Measurements from ENCODE around the gene VSTM2L. TPM values are rescaled to one million over a fixed set of nuclear protein-coding genes. Genes with fewer than 3 reads are reported as not detected.

The VSTM2L gene
- polyA plus RNA-seq, 1 donor (not counting 4 experiments of a cell fraction or from before 2014, with no cell fraction given) = 0.75 TPM

DNA sequence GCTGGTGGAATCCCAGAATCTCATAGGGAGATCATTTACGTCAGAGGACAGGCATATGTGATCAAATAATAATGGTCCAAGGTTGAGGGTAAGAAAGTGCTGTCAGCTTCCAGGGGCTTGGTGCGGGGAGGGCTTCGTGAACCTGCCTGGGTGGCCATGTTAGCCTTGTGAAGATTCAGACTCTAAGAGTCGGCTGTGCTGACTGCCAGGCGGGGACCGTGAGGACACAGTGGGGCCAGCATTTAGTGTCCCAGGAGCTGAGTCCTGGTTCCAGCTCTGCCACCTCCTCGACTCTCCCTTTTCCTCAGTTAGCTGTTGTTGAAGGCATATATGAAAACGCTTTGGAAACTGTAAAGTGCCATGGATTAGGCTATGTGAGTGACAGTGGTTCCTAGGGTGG is 33.5 kb downstream of the VSTM2L start:
- Histone ChIP-seq H3K79me2 (ENCODE audit: control insufficient read depth, insufficient read depth, low read length) (no peaks in the 10 kb centered on the region), H4K20me1 (ENCODE audit: control insufficient read depth, extremely low read depth, insufficient read depth, low read length) (no peaks in the 10 kb centered on the region), H3K27ac (ENCODE audit: control insufficient read depth, insufficient read depth, low read length) (no peak overlapping the region), H3K4me3 (ENCODE audit: control insufficient read depth in 2 of 3, extremely low read depth in 1 of 3, insufficient read depth in 2 of 3, low read depth in 1 of 3, low read length in 3 of 3) (no peak overlapping the region), H3K9me1 (ENCODE audit: control insufficient read depth, extremely low read depth, insufficient read depth, low read length) (no peaks in the 10 kb centered on the region), H2AFZ (ENCODE audit: control insufficient read depth, low read length) (no peak overlapping the region), H3K27me3 (ENCODE audit: control insufficient read depth, extremely low read depth, insufficient read depth, low read length) (peaks cover 13% of the 10 kb centered on the region), H3K36me3 (ENCODE audit: control insufficient read depth in 2 of 2, extremely low read depth in 1 of 2, insufficient read depth in 2 of 2, low read length in 2 of 2) (no peaks in the 10 kb centered on the region), H3K9me3 (ENCODE audit: control insufficient read depth, low read depth, low read length) (no peaks in the 10 kb centered on the region), H3K4me2 (ENCODE audit: control insufficient read depth, extremely low read depth, insufficient read depth, low read depth, low read length) (no peak overlapping the region), H3K4me1 (ENCODE audit: control insufficient read depth, extremely low read depth, insufficient read depth, low read length) (no peaks in the 10 kb centered on the region), H3K9ac (ENCODE audit: control insufficient read depth, extremely low read depth, insufficient read depth, low read length) (no peak overlapping the region)
- DNase-seq (ENCODE audit: low read depth, low spot score) = no peak
- TF ChIP-seq EZH2 (IDR thresholded peaks at IDR 0.05; ENCODE audit: low read length) = no peak
- TF ChIP-seq, protein P1, sequence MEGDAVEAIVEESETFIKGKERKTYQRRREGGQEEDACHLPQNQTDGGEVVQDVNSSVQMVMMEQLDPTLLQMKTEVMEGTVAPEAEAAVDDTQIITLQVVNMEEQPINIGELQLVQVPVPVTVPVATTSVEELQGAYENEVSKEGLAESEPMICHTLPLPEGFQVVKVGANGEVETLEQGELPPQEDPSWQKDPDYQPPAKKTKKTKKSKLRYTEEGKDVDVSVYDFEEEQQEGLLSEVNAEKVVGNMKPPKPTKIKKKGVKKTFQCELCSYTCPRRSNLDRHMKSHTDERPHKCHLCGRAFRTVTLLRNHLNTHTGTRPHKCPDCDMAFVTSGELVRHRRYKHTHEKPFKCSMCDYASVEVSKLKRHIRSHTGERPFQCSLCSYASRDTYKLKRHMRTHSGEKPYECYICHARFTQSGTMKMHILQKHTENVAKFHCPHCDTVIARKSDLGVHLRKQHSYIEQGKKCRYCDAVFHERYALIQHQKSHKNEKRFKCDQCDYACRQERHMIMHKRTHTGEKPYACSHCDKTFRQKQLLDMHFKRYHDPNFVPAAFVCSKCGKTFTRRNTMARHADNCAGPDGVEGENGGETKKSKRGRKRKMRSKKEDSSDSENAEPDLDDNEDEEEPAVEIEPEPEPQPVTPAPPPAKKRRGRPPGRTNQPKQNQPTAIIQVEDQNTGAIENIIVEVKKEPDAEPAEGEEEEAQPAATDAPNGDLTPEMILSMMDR (optimal IDR thresholded peaks at IDR 0.05 in 1 of 3, IDR thresholded peaks at IDR 0.05 in 1 of 3, conservative IDR thresholded peaks at IDR 0.05 in 1 of 3; ENCODE audit: extremely low read depth in 1 of 3, insufficient read depth in 2 of 3, low read length in 3 of 3) = no peak
- no peak for FAIRE-seq
- dilution Hi-C loops (cut with MboI; ENCODE audit: extremely low pct_ligation_motif_present, low sequenced_read_pairs) = no loop called here

DNA sequence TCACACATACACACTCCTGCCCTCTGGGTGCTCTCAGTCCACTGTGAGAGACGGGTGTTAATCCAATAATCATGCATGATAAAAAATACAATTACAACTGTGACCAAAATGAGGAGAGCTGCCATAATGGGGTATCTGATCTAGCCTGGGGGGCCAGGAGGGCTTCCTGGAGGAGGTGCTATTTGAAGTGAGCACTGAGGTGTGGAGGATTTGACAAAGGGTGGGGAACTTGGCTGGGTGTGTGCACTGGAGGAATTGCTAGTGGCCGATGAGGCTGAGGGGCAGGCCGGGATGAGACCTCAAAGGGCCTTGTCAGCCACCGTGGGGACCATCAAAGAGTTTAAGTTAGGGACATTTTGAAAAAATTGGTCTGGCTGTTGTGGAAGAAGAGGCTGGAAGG is 34.8 kb downstream of the VSTM2L start:
- H3K9me3 ChIP-seq (ENCODE audit: control insufficient read depth, low read depth, low read length) = no peaks in the 10 kb centered on the region
- no peak for TF ChIP-seq EZH2 (IDR thresholded peaks at IDR 0.05; ENCODE audit: low read length)
- TF ChIP-seq, protein P1 (optimal IDR thresholded peaks at IDR 0.05 in 1 of 3, IDR thresholded peaks at IDR 0.05 in 1 of 3, conservative IDR thresholded peaks at IDR 0.05 in 1 of 3; ENCODE audit: extremely low read depth in 1 of 3, insufficient read depth in 2 of 3, low read length in 3 of 3) = no peak
- no peaks in the 10 kb centered on the region for H3K9me1 ChIP-seq (ENCODE audit: control insufficient read depth, extremely low read depth, insufficient read depth, low read length)
- no peak for FAIRE-seq
- no peak overlapping the region for H3K4me2 ChIP-seq (ENCODE audit: control insufficient read depth, extremely low read depth, insufficient read depth, low read depth, low read length)
- no peak overlapping the region for H2AFZ ChIP-seq (ENCODE audit: control insufficient read depth, low read length)
- no peak overlapping the region for H3K4me3 ChIP-seq (ENCODE audit: control insufficient read depth in 2 of 3, extremely low read depth in 1 of 3, insufficient read depth in 2 of 3, low read depth in 1 of 3, low read length in 3 of 3)
- no peaks in the 10 kb centered on the region for H3K4me1 ChIP-seq (ENCODE audit: control insufficient read depth, extremely low read depth, insufficient read depth, low read length)
- no peaks in the 10 kb centered on the region for H4K20me1 ChIP-seq (ENCODE audit: control insufficient read depth, extremely low read depth, insufficient read depth, low read length)
- no peaks in the 10 kb centered on the region for H3K79me2 ChIP-seq (ENCODE audit: control insufficient read depth, insufficient read depth, low read length)
- H3K27me3 ChIP-seq (ENCODE audit: control insufficient read depth, extremely low read depth, insufficient read depth, low read length) = peaks cover 13% of the 10 kb centered on the region
- dilution Hi-C loops (cut with MboI; ENCODE audit: extremely low pct_ligation_motif_present, low sequenced_read_pairs) = no loop called here
- H3K36me3 ChIP-seq (ENCODE audit: control insufficient read depth in 2 of 2, extremely low read depth in 1 of 2, insufficient read depth in 2 of 2, low read length in 2 of 2) = no peaks in the 10 kb centered on the region
- no peak overlapping the region for H3K27ac ChIP-seq (ENCODE audit: control insufficient read depth, insufficient read depth, low read length)
- no peak for DNase-seq (ENCODE audit: low read depth, low spot score)
- H3K9ac ChIP-seq (ENCODE audit: control insufficient read depth, extremely low read depth, insufficient read depth, low read length) = no peak overlapping the region
